HG02840 (cell line): ENCODE results near the gene S100A10.

Source experiments
- ATAC-seq: cut with Tn5 transposase; IDR thresholded peaks from one replicate; pipeline ENCODE4 v1.9.1; 2021; ENCODE audit warnings: mild to moderate bottlenecking, moderate library complexity, moderate number of reproducible peaks; ENCODE audit not compliant: unreplicated experiment, low FRiP score

The S100A10 gene

GRCh38 chr1:151940541-151940940, 53.1 kb downstream of the S100A10 start:
- ATAC-seq, result no peak

GRCh38 chr1:151939779-151940178, 53.9 kb downstream of the S100A10 start:
- no peak for ATAC-seq

GRCh38 chr1:151939141-151939540, 54.5 kb downstream of the S100A10 start:
- no peak for ATAC-seq

GRCh38 chr1:151936653-151937052, 57.0 kb downstream of the S100A10 start:
- ATAC-seq, result no peak

- no peak for ATAC-seq
Observed at GRCh38 chr1:151935894-151936602, 57.6 kb downstream of the S100A10 start.

GRCh38 chr1:151935154-151935553, 58.5 kb downstream of the S100A10 start:
- ATAC-seq, result no peak

- ATAC-seq, result no peak
Observed at GRCh38 chr1:151934048-151934493, 59.6 kb downstream of the S100A10 start.
